NCI-H82 (cell line): ENCODE data around the gene IRF2BP1.

Source experiments
- DNase-seq: peaks from one replicate; lab custom pipeline; 2025; lab: John Stamatoyannopoulos, UW

IRF2BP1 gene, protein sequence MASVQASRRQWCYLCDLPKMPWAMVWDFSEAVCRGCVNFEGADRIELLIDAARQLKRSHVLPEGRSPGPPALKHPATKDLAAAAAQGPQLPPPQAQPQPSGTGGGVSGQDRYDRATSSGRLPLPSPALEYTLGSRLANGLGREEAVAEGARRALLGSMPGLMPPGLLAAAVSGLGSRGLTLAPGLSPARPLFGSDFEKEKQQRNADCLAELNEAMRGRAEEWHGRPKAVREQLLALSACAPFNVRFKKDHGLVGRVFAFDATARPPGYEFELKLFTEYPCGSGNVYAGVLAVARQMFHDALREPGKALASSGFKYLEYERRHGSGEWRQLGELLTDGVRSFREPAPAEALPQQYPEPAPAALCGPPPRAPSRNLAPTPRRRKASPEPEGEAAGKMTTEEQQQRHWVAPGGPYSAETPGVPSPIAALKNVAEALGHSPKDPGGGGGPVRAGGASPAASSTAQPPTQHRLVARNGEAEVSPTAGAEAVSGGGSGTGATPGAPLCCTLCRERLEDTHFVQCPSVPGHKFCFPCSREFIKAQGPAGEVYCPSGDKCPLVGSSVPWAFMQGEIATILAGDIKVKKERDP

GRCh38 chr19:45885556-45886426 lies at the start of gene IRF2BP1:
TSS of gene IRF2BP1 (minus strand) at chr19:45886141. CDS start at chr19:45885774, 367 bp downstream.
- peak; percentile 96 for DNase-seq

DNA sequence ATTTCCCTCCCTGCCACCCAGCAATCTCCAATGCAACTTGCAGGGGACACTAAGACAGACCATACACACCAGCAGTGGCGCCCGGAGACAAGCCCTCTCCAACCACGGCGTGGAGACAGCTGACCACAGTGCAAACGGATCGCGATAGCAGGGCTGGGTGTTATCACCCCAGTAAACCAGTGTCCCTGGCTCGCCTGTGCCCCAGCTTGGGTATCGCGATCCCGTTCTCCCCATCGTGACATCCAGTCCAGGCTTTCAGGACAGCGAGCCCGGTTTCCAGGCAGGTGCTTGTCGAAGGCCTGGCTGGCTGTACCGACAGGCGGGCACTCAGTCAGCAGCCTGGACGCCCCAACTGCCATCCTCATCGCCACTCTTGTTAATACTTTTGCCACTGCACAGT lies 49.3 kb upstream of the IRF2BP1 start:
- DNase-seq = no peak

DNA sequence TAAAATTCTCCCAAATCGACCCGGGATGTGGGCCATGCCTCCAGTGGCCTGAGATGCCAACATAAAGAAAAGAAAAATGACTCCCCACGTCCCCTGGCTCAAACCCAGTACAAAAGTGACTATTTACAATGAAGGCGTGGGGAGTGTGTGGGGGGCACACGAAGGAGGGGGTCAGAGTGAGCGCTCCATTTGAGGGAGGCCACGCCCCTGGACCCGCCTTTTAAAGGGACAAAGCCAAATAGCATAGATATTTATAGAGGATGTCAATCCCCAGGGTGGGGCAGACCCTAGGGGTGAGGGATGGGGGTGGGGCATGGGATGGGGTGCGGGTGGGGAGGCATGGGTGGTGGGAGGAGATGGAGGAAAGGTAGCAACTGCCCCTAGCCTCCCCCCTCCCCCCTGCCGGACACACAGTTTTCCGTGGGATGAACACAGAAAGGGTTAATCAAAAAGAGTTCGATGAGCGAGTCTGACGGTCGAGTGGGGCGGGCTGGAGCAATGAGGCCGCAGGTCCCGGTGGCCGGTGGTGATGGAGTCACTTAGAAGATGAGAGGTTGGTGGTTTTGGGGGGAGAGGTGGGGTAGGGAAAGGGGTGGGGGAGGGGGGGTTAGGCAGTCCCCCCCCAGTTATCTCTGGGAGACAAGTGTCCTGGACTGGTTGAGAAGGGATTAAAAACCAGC lies 48.8 kb upstream of the IRF2BP1 start:
- peak; percentile 25 for DNase-seq

DNA sequence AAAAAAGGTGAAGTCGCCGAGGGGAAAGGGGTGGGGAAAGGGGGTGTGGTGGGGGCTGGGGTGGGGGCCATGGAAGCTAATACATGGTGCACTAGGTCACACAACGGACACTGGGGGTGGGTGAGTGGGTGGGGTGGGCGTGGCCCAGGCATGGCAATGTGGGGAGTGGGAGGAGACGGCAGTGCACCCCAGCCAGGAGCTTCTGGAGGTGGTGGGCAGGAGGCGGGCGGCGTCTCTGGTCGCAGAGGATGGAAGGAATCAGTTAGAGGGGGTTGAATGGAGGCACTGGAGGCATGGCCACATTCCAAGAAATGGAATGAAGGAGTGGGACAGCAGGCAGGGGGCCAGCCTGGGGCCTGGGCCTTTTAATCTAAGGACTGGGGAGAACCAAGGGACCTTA lies 47.8 kb upstream of the IRF2BP1 start:
- DNase-seq = no peak

- no peak for DNase-seq
Observed at GRCh38 chr19:45931055-45931454, 45.1 kb upstream of the IRF2BP1 start.

GRCh38 chr19:45929247-45929646 lies 43.3 kb upstream of the IRF2BP1 start:
- DNase-seq = no peak

DNA sequence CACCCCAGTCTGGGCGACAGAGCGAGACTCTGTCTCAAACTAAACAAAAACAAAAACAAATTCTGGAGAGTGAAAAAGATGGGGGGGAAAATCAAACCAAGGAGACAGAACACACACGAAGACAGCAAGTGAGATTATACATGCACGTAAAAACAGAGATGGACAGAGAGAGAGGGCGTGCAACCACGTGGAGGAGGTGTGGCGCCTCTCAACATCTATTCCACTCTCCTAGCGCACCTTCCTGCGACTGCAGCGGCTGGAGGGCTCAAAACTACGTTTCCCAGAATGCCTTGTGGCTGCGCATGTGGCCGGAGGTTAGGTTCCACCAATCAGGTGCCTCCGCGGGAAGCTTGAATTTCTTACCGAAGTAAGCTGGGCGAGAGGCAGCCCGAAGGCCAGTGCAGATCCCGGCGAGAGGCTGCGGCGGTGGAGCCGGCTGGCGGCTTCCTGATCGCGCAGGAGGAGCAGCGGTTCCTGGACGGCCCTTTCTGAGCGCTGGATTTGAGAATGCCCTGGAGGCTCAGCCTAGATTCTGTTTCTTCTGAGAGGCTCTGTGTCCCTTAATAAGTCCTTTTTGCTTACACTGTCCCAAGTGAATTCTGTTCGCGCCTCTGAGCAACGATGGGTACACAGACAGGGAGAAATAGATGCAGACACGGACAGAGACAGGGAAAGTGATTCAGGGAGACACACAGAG lies 41.8 kb upstream of the IRF2BP1 start:
- peak; percentile 98 for DNase-seq

GRCh38 chr19:45924891-45925447 lies 39.0 kb upstream of the IRF2BP1 start:
- no peak for DNase-seq

DNA sequence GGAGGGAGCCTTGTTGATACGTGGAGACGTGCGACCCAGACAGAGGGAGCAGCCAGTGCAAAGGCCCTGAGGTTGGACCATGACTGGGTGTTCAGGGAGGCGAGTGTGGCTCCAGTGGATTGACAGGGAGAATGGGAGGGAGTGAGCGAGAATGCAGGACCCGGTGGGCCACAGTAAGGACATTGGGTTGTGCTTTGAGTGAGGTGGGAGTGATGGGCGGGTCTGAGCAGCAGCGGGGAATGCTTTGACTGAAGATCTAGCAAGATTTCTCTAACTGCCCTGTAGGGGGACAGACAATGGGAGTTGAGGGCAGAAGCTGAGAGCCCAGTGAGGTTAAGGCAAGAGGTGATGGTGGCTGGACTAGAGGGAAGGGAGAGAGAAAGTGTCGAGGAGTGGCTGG lies 36.3 kb upstream of the IRF2BP1 start:
- peak; percentile 69 for DNase-seq

DNA sequence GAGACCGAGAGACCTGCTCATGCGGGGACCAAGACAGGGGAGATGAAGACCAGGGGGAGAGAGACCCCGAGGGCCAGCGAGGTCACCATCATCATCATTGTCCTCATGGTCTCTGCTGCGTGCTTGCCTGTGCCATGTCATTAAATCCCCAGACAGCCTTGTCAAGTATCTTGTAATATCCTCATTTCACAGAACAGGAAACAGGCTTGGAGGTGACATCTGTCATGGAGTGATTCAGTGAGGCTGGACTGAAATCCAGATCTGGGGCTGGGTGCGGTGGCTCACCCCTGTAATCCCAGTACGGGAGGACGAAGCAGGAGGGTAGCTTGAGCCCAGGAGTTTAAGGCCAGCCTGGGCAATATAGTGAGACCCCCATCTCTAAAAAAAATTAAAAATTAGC lies 34.5 kb upstream of the IRF2BP1 start:
- peak; percentile 48 for DNase-seq

- no peak for DNase-seq
Observed at GRCh38 chr19:45919678-45920077, 33.7 kb upstream of the IRF2BP1 start.

GRCh38 chr19:45918721-45919120 lies 32.8 kb upstream of the IRF2BP1 start:
- DNase-seq = no peak

DNA sequence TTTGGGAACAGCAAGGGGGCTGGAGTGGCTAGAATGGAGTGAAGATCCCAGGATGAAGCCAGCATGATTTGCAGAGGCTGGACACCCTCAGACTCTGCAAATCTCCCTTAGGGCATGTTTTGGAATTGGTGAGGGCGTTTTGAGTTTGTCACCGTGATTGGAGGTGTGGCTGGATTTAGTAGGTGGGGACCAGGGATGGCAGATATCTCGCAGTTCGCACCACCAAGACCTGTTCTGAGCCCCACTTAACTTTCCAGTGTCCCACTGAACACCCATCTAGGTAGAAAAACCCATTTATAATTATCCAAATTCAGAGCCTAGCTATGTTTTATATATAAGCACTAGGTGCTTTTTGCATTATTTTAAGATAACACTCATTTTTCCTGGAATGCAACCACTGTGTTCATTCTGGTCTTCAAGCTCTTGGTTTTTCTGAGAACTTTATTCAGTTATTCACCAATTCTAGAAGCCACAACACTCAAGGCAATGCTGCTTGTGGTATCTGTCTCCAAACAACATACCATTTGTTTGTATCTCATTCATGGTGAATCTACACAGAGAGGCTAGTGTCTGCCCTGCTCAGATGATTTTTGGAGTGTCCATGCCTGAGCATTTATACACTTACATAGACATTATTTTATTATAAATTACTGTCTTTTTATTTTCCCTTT lies 31.6 kb upstream of the IRF2BP1 start:
- no peak for DNase-seq

GRCh38 chr19:45913874-45914830 lies 28.2 kb upstream of the IRF2BP1 start, which contains the start of gene NANOS2:
TSS of gene NANOS2 (minus strand) at chr19:45914778. CDS start at chr19:45914693, 85 bp downstream.
- DNase-seq = peak; percentile 79

DNA sequence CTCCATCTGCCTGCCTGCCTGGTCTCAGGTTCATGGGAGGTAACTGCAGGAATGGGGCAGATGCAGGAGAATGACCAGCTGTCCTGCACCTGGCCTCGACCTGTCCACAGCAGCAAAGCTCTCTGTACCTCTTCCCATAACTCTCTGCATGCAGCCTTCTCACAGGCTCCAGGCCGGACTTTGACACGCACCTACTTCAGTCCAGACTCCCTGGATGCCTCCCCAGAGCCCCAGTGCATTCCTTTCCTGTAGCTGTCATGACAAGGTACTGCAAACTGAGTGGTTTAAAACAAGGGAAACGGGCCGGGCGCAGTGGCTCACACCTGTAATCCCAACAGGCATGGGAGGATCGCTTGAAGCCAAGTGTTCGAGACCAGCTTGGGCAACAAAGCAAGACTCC lies 25.4 kb upstream of the IRF2BP1 start:
- DNase-seq = no peak

- DNase-seq = peak; percentile 26
Observed at GRCh38 chr19:45908956-45909355, 23.0 kb upstream of the IRF2BP1 start.

DNA sequence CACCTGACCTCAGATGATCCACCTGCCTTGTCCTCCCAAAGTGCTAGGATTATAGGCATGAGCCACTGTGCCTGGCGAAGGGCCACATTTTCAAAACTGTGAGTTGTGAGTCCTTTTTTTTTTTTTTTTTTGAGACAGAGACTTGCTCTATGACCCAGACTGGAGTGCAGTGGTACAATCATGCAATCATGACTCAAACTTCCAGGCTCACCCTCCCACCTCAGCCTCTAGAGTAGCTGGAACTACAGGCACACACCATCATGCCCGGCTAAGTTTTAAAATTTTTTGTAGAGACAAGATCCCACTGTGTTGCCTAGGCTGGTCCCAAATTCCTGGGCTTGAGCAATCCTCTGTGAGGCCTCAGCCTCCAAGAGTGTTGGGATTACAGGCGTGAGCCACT lies 20.3 kb upstream of the IRF2BP1 start:
- DNase-seq = no peak

DNA sequence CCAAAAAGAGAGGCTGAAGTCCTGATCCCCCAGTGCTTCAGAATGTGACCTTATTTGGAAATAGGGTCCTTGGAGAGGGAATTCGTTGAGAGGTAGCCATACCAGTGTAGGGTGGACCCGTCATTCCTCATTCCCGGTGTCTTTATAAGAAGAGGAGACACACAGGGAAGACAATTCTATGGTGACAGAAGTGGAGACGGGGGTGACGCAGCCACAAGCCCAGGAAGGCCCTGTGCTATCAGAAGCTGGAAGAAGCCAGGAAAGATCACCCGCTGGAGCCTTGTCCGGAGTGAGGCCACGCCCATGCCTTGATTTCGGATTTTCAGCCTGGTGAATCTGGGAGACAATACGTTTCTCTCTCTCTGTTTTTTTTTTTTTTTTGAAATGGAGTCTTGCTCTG lies 19.1 kb upstream of the IRF2BP1 start:
- DNase-seq = no peak
